IPS-NIHi7 (cell line): ENCODE measurements around the gene PCDHA1.
"Not testable (repeated sequence)": the region's sequence is repeated elsewhere in the genome, so short reads cannot be mapped to it uniquely, and the experiment has no call there.

Experiments
- DNase-seq: peaks from one replicate; pipeline ENCODE4 v3.0.0; 2012; ENCODE audit warnings: mixed read lengths; ENCODE audit errors: extremely low spot score

Gene PCDHA1

DNA sequence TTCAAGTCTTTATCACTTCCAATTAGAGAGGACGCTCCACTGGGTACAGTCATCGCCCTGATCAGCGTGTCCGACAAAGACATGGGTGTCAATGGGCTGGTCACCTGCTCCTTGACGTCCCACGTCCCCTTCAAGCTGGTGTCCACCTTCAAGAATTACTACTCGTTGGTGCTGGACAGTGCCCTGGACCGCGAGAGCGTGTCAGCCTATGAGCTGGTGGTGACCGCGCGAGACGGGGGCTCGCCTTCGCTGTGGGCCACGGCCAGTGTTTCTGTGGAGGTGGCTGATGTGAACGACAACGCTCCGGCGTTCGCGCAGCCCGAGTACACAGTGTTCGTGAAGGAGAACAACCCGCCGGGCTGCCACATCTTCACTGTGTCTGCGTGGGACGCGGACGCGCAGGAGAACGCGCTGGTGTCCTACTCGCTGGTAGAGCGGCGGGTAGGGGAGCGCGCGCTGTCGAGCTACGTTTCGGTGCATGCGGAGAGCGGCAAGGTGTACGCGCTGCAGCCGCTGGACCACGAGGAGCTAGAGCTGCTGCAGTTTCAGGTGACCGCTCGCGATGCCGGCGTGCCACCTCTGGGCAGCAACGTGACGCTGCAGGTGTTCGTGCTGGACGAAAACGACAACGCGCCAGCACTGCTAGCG is 22.4 kb downstream of the PCDHA1 start:
- not testable (repeated sequence) for DNase-seq

DNA sequence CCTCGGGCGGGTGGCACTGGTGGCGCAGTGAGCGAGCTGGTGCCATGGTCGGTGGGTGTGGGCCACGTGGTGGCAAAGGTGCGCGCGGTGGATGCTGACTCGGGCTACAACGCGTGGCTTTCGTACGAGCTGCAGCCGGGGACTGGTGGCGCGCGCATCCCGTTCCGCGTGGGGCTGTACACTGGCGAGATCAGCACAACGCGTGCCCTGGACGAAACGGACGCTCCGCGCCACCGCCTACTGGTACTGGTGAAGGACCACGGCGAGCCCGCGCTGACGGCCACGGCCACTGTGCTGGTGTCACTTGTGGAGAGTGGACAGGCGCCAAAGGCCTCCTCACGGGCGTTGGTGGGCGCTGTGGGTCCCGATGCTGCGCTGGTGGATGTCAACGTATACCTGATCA is 22.9 kb downstream of the PCDHA1 start:
- DNase-seq = no peak

DNA sequence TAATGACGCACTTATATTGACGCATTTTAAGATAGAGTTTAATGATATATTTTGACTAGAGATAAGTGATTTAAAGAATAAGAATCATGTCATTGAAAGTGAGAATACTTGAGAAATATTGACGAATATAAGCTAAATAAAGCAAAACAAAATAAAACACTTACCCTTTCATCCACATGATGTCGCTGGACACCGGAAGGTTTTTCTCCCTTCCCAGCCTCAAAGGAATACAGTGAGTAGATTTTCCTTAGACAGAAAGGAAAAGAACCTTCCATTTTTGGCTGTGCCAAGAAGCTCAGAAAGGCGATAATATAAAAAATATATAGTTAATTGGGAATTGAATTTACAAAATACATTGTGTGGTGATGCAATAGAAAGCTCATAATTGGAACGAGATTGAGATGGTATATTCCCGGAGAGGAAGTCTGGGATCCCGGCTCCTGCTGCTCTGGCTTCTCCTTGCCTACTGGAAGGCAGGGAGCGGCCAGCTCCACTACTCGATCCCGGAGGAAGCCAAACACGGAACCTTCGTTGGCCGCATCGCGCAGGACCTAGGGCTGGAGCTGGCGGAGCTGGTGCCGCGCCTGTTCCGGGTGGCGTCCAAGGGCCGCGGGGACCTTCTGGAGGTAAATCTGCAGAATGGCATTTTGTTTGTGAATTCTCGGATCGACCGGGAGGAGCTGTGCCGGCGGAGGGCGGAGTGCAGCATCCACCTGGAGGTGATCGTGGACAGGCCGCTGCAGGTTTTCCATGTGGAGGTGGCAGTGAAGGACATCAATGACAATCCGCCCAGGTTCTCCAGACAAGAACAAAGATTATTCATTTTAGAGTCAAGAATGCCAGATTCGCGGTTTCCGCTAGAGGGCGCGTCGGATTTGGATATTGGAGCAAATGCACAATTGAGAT is 35.7 kb downstream of the PCDHA1 start, which contains the start of gene PCDHA5:
TSS of gene PCDHA5 (plus strand) at position 239 of the 906 bp plus-strand sequence.
- no peak for DNase-seq

DNA sequence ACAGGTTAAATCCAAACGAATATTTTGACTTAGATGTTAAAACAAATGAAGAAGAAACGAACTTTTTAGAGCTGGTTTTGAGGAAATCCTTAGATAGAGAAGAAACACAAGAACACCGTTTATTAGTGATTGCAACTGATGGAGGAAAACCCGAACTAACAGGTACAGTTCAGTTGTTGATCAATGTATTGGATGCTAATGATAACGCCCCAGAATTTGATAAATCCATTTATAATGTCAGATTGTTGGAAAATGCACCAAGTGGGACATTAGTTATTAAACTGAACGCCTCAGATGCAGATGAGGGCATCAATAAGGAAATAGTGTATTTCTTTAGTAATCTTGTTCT is 36.3 kb downstream of the PCDHA1 start:
- no peak for DNase-seq

DNA sequence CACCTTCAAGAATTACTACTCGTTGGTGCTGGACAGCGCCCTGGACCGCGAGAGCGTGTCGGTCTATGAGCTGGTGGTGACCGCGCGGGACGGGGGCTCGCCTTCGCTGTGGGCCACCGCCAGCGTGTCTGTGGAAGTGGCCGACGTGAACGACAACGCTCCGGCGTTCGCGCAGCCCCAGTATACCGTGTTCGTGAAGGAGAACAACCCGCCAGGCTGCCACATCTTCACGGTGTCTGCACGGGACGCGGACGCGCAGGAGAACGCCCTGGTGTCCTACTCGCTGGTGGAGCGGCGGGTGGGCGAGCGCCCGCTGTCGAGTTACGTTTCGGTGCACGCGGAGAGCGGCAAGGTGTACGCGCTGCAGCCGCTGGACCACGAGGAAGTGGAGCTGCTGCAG is 37.0 kb downstream of the PCDHA1 start:
- not testable (repeated sequence) for DNase-seq

DNA sequence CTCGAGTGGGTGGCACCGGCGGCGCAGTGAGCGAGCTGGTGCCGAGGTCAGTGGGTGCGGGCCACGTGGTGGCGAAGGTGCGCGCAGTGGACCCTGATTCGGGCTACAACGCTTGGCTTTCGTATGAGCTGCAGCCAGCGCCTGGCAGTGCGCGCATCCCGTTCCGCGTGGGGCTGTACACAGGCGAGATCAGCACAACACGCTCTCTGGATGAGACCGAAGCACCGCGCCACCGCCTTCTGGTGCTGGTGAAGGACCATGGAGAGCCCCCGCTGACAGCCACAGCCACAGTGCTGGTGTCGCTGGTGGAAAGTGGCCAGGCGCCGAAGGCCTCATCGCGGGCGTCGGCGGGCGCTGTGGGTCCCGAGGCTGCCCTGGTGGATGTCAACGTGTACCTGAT is 37.5 kb downstream of the PCDHA1 start:
- DNase-seq = no peak

DNA sequence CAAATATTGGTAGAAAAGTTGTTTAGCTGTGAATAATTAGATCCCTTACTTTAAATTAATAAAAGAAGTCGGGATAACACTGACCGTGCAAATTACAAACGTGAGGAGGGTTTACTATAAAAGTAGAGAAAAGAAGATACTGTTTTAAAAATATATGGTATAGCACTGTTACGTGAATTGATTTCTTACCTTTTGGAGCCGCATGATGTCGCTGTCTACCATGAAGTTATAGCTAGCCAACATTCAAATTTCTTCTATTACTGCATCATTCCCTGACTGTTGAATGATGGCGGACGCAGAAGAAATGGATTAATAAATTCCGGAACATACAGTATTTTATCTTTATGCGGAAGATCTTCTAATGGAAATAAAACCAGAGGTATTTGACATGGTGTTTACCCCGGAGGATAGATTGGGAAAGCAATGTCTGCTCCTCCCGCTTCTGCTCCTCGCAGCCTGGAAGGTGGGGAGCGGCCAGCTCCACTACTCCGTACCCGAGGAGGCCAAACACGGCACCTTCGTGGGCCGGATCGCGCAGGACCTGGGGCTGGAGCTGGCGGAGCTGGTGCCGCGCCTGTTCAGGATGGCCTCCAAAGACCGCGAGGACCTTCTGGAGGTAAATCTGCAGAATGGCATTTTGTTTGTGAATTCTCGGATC is 41.9 kb downstream of the PCDHA1 start, which contains the start of gene PCDHA6:
TSS of gene PCDHA6 (plus strand) at position 257 of the 658 bp plus-strand sequence. CDS start at position 389, 132 bp downstream.
- peak; percentile 12 for DNase-seq

DNA sequence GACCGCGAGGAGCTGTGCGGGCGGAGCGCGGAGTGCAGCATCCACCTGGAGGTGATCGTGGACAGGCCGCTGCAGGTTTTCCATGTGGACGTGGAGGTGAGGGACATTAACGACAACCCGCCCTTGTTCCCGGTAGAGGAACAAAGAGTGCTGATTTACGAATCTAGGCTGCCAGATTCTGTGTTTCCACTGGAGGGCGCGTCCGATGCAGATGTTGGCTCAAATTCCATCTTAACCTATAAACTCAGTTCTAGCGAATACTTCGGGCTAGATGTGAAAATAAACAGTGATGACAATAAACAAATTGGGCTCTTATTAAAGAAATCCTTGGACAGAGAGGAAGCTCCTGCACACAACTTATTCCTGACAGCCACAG is 42.4 kb downstream of the PCDHA1 start:
- peak; percentile 28 for DNase-seq

DNA sequence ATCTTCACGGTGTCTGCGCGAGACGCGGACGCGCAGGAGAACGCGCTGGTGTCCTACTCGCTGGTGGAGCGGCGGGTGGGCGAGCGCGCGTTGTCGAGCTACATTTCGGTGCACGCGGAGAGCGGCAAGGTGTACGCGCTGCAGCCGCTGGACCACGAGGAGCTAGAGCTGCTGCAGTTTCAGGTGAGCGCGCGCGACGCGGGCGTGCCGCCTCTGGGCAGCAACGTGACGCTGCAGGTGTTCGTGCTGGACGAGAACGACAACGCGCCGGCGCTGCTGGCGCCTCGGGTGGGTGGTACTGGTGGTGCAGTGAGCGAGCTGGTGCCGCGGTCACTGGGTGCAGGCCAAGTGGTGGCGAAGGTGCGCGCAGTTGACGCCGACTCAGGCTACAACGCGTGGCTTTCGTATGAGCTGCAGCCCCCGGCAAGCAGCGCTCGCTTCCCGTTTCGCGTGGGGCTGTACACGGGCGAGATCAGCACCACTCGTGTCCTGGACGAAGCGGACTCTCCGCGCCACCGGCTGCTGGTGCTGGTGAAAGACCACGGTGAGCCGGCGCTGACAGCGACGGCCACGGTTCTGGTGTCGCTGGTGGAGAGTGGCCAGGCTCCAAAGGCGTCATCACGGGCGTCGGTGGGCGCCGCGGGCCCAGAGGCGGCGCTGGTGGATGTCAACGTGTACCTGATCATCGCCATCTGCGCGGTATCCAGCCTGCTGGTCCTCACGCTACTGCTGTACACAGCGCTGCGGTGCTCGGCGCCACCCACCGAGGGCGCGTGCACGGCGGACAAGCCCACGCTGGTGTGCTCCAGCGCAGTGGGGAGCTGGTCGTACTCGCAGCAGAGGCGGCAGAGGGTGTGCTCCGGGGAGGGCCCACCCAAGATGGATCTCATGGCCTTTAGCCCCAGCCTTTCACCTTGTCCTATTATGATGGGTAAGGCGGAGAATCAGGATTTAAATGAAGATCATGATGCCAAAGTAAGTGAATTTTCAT is 43.9 kb downstream of the PCDHA1 start:
- not testable (repeated sequence) for DNase-seq

DNA sequence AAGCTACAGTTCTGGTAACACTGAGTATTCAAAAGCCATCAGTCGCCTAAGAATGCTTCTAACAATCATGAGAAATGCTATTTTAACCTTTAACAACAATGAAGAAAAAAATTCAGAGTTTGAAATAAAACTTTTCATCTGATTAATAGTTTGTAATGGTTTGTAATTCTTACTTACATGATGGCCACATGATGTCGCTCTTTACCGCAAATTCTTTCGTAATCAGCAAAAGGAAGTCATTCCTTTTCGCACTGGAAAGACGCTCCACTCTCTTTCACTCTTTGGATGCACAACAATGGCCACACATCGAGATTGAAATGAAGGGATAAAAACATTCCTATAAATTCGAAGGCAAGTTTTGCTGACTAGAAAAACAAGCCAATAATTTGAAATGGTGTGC is 48.1 kb downstream of the PCDHA1 start, which contains the start of gene PCDHA7:
TSS of gene PCDHA7 (plus strand) at position 277 of the 400 bp plus-strand sequence. CDS start at position 392, 115 bp downstream.
- no peak for DNase-seq

DNA sequence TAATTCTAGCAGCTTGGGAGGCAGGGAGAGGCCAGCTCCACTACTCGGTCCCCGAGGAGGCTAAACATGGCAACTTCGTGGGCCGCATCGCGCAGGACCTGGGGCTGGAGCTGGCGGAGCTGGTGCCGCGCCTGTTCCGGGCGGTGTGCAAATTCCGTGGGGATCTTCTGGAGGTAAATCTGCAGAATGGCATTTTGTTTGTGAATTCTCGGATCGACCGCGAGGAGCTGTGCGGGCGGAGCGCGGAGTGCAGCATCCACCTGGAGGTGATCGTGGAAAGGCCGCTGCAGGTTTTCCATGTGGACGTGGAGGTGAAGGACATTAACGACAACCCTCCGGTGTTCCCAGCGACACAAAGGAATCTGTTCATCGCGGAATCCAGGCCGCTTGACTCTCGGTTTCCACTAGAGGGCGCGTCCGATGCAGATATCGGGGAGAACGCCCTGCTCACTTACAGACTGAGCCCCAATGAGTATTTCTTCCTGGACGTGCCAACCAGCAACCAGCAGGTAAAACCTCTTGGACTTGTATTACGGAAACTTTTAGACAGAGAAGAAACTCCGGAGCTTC is 48.6 kb downstream of the PCDHA1 start:
- DNase-seq = not testable (repeated sequence)

DNA sequence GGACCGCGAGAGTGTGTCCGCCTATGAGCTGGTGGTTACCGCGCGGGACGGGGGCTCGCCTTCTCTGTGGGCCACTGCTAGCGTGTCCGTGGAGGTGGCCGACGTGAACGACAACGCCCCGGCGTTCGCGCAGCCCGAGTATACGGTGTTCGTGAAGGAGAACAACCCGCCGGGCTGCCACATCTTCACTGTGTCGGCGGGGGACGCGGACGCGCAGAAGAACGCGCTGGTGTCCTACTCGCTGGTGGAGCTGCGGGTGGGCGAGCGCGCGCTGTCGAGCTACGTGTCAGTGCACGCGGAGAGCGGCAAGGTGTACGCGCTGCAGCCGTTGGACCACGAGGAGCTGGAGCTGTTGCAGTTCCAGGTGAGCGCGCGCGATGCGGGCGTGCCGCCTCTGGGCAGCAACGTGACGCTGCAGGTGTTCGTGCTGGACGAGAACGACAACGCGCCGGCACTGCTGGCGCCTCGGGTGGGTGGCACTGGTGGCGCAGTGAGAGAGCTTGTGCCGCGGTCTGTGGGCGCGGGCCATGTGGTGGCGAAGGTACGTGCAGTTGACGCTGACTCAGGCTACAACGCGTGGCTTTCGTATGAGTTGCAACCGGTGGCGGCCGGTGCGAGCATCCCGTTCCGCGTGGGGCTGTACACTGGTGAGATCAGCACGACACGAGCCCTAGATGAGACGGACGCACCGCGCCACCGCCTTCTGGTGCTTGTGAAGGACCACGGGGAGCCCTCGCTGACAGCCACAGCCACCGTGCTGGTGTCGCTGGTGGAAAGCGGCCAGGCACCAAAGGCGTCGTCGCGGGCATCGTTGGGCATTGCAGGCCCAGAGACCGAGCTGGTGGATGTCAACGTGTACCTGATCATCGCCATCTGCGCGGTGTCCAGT is 49.9 kb downstream of the PCDHA1 start:
- no peak for DNase-seq

DNA sequence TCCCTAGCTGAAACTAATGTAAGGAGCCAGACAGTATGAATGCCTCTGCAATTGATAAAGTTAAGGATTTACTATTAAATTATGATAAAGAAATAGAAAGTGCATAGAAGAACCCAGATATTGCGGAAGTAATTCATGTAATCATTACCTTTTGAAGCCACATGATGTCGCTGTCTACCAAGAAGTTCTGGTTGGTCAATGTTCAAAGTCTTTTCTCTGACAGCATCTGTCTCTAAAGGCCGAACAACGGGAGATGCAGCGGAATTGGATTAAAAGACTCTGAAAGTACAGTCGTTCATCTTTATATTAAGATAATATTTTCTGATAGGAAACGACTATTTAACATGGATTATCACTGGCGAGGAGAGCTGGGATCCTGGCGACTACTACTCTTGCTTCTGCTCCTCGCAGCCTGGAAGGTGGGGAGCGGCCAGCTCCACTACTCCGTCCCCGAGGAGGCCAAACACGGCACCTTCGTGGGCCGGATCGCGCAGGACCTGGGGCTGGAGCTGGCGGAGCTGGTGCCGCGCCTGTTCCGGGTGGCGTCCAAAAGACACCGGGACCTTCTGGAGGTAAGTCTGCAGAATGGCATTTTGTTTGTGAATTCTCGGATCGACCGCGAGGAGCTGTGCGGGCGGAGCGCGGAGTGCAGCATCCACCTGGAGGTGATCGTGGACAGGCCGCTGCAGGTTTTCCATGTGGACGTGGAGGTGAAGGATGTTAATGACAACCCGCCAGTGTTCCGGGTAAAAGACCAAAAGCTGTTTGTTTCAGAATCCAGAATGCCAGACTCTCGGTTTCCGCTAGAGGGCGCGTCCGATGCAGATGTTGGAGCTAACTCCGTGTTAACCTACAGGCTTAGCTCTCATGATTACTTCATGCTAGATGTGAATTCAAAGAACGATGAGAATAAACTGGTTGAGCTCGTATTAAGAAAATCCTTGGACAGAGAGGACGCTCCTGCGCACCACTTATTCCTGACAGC is 55.3 kb downstream of the PCDHA1 start, which contains the start of gene PCDHA8:
TSS of gene PCDHA8 (plus strand) at position 210 of the 985 bp plus-strand sequence. CDS start at position 345, 135 bp downstream.
- peak; percentile 16 for DNase-seq

DNA sequence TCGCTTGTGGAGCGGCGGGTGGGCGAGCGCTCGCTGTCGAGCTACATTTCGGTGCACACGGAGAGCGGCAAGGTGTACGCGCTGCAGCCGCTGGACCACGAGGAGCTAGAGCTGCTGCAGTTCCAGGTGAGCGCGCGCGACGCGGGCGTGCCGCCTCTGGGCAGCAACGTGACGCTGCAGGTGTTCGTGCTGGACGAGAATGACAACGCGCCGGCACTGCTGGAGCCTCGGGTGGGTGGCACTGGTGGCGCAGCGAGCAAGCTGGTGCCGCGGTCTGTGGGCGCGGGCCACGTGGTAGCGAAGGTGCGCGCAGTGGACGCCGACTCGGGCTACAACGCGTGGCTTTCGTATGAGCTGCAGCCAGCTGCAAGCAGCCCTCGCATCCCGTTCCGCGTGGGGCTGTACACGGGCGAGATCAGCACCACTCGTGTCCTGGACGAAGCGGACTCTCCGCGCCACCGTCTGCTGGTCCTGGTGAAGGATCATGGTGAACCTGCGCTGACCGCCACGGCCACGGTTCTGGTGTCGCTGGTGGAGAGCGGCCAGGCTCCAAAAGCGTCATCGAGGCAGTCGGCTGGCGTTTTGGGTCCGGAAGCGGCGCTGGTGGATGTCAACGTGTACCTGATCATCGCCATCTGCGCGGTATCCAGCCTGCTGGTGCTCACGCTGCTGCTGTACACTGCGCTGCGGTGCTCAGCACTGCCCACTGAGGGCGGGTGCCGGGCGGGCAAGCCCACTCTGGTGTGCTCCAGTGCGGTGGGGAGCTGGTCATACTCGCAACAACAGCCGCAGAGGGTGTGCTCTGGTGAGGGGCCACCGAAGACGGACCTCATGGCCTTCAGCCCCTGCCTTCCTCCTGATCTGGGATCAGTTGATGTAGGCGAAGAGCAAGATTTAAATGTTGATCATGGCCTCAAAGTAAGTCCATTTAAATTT is 57.1 kb downstream of the PCDHA1 start:
- DNase-seq = no peak

DNA sequence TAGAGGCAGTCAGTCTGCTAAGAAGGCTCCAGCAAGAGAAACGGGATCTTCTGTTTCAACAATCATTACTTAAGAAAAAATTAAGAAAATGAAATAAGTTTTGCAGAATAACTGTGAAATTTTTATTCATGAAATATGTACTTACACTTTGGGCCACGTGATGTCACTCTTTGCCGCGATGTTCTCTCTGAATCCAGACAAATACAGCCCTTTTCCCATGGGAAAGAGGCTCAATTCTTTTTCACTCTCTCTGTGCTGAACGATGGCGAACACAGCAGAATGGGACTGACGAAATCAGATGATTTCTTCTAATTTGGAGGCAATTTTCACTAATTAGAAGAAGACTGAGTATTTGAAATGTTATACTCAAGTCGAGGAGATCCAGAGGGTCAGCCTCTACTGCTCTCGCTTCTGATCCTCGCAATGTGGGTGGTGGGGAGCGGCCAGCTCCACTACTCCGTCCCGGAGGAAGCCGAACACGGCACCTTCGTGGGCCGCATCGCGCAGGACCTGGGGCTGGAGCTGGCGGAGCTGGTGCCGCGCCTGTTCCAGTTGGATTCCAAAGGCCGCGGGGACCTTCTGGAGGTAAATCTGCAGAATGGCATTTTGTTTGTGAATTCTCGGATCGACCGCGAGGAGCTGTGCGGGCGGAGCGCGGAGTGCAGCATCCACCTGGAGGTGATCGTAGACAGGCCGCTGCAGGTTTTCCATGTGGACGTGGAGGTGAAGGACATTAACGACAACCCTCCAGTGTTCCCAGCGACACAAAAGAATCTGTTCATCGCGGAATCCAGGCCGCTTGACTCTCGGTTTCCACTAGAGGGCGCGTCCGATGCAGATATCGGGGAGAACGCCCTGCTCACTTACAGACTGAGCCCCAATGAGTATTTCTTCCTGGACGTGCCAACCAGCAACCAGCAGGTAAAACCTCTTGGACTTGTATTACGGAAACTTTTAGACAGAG is 62.5 kb downstream of the PCDHA1 start, which contains the start of gene PCDHA9:
TSS of gene PCDHA9 (plus strand) at position 244 of the 964 bp plus-strand sequence. CDS start at position 358, 114 bp downstream.
- not testable (repeated sequence) for DNase-seq
